HFF-Myc (cell line): Measurements from ENCODE around the gene GRAMD4.

Source experiments
- DNase-seq: peaks from one replicate; pipeline ENCODE4 v3.0.0-alpha.2; 2011; ENCODE audit warnings: low read depth; ENCODE audit errors: extremely low read depth
- H3K4me3 ChIP-seq: replicated peaks from 2 replicates; pipeline ENCODE4 v1.5.1; 2011; ENCODE audit warnings: low read depth, mild to moderate bottlenecking, control low read depth, low read length
- TF ChIP-seq, protein P1 (sequence below): IDR thresholded peaks from 2 replicates; pipeline ENCODE4 v1.5.1; 2012; ENCODE audit warnings: mild to moderate bottlenecking, low read depth, low read length, control low read depth; ENCODE audit errors: missing control alignments

Gene GRAMD4

DNA sequence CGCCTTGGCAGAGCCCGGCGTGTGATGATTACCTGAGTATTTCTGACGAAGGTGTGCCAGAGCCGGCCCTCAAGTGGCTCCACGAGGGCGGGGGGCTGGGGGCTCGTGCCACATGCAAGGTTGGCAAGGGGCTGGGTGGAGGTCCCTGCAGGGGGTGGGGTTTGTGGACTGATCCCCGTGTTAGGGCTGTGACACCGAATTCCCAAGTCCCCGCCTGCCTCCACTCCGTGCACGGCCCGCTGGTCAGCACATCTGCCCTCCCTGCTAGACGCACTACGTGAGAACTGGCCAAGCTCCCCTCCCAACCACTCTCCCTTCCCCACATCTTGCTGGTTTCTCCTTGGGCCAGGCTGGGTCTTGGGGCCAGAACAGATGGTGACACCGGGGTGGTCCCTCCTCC lies 34.2 kb downstream of the GRAMD4 start:
- TF ChIP-seq, protein P1, sequence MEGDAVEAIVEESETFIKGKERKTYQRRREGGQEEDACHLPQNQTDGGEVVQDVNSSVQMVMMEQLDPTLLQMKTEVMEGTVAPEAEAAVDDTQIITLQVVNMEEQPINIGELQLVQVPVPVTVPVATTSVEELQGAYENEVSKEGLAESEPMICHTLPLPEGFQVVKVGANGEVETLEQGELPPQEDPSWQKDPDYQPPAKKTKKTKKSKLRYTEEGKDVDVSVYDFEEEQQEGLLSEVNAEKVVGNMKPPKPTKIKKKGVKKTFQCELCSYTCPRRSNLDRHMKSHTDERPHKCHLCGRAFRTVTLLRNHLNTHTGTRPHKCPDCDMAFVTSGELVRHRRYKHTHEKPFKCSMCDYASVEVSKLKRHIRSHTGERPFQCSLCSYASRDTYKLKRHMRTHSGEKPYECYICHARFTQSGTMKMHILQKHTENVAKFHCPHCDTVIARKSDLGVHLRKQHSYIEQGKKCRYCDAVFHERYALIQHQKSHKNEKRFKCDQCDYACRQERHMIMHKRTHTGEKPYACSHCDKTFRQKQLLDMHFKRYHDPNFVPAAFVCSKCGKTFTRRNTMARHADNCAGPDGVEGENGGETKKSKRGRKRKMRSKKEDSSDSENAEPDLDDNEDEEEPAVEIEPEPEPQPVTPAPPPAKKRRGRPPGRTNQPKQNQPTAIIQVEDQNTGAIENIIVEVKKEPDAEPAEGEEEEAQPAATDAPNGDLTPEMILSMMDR = no peak
- H3K4me3 ChIP-seq = no peak overlapping the region
- DNase-seq = no peak

DNA sequence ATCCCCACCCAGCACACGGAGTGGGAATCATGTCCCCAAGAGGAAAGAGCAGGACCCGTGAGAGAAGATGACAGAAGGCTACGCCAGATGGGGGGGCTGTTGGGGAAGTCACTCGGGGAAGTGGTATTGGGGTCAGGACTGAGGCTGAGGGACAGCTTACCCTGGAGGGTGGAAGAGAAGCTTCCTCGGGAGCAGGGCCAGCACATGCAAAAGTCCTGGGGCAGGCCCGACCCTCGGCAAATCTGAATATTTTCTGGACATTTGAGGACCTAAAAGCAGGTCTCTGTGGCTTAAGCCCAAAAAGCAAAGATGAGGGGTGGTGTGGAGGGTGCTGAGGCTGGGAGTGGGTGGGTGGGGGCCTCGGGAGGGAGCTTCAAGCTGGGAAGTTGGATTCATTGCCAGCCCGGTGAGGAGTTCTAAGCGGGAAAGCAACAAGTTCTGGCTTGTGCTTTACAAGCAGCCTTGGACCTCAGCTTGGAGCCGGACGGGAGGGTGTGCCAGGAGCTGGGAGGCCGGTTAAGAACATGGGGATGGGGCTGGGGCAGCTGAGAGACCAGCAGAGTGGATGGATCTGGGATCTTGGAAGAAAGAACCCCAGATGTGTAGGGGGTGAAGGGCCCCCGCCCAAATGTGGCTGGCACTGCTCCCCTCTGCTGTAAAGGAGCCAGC lies 34.9 kb downstream of the GRAMD4 start:
- TF ChIP-seq, protein P1 = no peak
- H3K4me3 ChIP-seq = no peak overlapping the region
- DNase-seq = no peak

DNA sequence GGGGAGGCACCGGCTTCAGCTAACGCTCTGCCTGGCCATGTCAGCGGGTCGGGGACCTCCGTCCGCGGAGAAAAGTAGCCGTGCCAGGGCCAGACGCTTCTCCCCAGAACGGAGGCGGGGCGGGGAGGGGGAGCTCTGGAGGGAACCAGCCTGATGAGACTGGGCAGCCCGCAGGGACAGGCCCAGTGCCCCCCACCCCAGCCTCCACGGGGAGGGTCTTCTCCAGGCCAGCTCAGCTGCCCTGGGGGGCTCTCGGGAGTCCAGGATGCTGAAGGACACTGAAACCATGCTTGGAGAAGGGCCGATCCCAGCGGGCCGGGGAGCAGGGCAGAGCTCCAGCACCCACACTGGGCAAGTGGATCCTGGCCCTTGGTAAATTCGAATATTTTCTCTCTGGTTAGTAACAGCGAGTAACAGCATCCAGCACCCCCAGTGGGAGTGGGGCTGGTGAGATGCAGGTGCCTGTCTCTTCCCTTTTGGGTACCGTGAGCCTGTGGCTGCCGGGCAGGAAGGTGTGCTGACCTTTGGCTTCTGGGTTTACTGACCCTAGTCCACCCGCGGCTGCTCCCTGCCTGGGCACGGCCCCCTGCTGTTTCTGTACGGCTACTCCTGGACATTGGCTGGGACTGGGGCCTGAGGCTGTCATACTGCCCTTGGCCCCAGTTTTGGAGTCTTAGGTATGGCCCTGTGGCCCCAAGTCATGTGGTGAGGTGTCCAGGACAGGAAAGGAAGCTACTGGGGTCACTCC lies 35.8 kb downstream of the GRAMD4 start:
- no peak for DNase-seq
- H3K4me3 ChIP-seq = no peak overlapping the region
- TF ChIP-seq, protein P1 = no peak

DNA sequence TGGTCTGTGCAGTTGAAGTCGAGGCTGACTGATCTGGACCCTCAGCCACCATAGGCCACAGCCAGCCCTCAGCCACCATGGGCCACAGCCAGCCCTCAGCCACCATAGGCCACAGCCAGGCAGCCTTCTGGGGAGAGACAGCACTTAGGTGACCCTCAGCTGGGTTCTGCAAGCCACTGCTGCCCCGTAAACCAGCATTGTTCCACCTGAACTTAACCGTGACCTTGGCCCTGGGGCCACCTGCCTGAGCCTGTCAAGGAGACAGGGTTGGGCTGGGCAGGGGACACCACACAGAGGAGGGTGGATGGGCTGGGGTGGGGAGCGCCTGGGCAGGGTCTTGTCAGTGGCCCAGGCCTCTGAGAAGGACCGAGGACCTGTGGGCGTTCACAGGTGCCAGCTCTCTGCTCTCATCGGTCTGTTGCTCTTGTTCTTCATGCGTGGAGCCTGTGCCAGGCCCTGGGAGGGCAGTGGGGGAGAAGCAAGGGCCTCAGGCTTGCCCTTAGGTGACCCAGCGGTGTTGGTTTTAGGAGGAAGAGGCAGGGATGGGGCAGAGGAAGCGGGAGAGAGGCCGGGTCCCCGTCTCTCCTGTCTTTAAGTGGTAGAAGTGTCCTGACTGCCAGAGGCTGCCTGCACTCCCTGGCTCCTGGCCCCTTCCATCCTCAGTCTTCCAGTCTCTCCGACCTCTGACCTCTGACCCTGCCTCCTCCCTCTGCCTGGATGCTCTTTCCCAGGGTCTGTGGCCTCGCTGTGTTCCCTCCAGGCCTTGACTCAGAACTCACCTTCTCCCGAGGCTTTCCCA lies 36.9 kb downstream of the GRAMD4 start:
- TF ChIP-seq, protein P1 = no peak
- H3K4me3 ChIP-seq = no peak overlapping the region
- DNase-seq = no peak

DNA sequence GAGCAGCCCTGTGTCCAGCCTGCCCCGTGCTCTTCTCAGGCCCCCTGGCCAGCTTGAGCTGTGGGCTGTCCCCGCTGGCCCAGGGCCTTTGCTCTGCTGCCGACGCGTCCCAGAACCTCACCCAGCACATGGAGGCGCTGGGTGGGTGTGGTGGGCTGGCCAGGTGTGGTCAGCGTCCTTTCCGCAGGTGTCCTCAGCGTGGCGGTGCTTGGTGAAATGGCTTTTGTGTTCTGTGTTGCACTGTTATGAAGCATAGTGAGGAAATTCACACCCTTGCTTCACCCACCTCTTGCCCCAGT lies 37.4 kb downstream of the GRAMD4 start:
- no peak overlapping the region for H3K4me3 ChIP-seq
- DNase-seq = no peak
- TF ChIP-seq, protein P1 = no peak

DNA sequence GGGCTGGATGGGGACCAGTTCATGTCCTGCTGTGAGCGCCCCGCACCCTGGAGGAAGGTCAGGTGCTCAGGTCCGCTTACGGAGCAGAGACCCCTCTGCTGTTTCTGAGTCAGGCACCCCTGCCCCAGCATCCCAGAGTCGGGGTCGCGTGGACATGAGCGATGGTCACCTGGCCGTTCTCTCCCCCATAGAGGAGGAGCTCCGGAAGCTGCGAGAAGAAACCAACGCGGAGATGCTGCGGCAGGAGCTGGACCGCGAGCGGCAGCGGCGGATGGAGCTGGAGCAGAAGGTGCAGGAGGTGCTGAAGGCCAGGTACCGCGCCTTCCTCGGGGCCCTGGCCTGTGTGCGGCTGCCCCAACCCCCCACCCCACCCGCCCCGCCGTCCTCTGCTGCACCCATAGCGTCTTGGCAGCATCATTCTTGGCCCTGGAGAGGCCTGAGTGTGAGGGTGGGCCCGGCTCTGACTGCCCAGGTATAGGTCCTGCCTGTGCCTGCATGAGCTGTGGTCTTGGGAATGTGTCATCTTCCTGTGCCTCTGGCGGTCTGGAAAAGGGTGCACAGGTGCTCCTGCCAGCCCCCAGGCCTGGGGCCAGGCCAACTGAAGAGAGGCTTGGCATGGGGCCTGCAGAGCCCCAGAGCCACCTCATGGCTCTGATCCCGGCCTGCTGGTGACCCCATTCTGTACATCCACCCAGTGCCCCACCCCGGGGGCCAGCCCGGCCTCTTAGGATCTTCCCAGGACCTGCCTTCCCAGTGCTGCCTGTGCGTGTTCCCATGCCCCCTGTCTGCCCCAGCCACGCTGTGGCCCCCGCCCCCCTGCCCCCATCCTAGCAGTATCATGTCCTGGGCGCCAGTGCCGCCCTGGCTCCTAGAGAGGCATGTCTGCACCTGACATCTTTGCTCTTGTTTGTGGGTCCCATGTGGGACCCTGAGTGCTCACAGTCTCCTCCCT lies 38.1 kb downstream of the GRAMD4 start:
- no peak for DNase-seq
- no peak overlapping the region for H3K4me3 ChIP-seq

More for the DNA sequence above, 38.1 kb downstream of the GRAMD4 start:
- TF ChIP-seq, protein P1 = no peak
